Measurements from ENCODE around the gene KANSL1.
A peak's percentile ranks its signal among the peaks of the same experiment; 100 is the strongest.
"Not testable (repeated sequence)": the region's sequence is repeated elsewhere in the genome, so short reads cannot be mapped to it uniquely, and the experiment has no call there.

The KANSL1 gene

GRCh38 chr17:46117117-46117516, 76.1 kb downstream of the KANSL1 start:
- DNase-seq (ENCODE audit: low read depth), result no peak

- DNase-seq (ENCODE audit: low read depth), result no peak
Observed at GRCh38 chr17:46115699-46116098, 77.5 kb downstream of the KANSL1 start.

- not testable (repeated sequence) for DNase-seq (ENCODE audit: low read depth)
Observed at GRCh38 chr17:46111236-46111635, 82.0 kb downstream of the KANSL1 start.

- no peak for DNase-seq (ENCODE audit: low read depth)
Observed at GRCh38 chr17:46110219-46110618, 83.0 kb downstream of the KANSL1 start.

GRCh38 chr17:46109603-46110189, 83.5 kb downstream of the KANSL1 start:
- DNase-seq (ENCODE audit: low read depth), result no peak

GRCh38 chr17:46108550-46109110, 84.6 kb downstream of the KANSL1 start:
- no peak for DNase-seq (ENCODE audit: low read depth)

GRCh38 chr17:46108120-46108519, 85.1 kb downstream of the KANSL1 start:
- no peak for DNase-seq (ENCODE audit: low read depth)

GRCh38 chr17:46106966-46107644, 86.1 kb downstream of the KANSL1 start:
- DNase-seq (ENCODE audit: low read depth), result no peak

- DNase-seq (ENCODE audit: low read depth), result not testable (repeated sequence)
Observed at GRCh38 chr17:46102806-46103205, 90.4 kb downstream of the KANSL1 start.

- DNase-seq (ENCODE audit: low read depth), result peak; percentile 24
Observed at GRCh38 chr17:46101785-46102617, 91.2 kb downstream of the KANSL1 start.

GRCh38 chr17:46100590-46100989, 92.6 kb downstream of the KANSL1 start:
- no peak for DNase-seq (ENCODE audit: low read depth)

- DNase-seq (ENCODE audit: low read depth), result no peak
Observed at GRCh38 chr17:46099865-46100264, 93.4 kb downstream of the KANSL1 start.

GRCh38 chr17:46097497-46097896, 95.7 kb downstream of the KANSL1 start:
- peak; percentile 40 for DNase-seq (ENCODE audit: low read depth)

GRCh38 chr17:46092991-46093390, 100.2 kb downstream of the KANSL1 start:
- peak; percentile 31 for DNase-seq (ENCODE audit: low read depth)

- no peak for DNase-seq (ENCODE audit: low read depth)
Observed at GRCh38 chr17:46090871-46091270, 102.4 kb downstream of the KANSL1 start.

GRCh38 chr17:46089389-46089965, 103.8 kb downstream of the KANSL1 start:
- DNase-seq (ENCODE audit: low read depth), result no peak

- DNase-seq (ENCODE audit: low read depth), result no peak
Observed at GRCh38 chr17:46088595-46088994, 104.6 kb downstream of the KANSL1 start.

GRCh38 chr17:46087871-46088270, 105.4 kb downstream of the KANSL1 start:
- not testable (repeated sequence) for DNase-seq (ENCODE audit: low read depth)

- DNase-seq (ENCODE audit: low read depth), result no peak
Observed at GRCh38 chr17:46086821-46087220, 106.4 kb downstream of the KANSL1 start.

GRCh38 chr17:46085522-46085921, 107.7 kb downstream of the KANSL1 start:
- DNase-seq (ENCODE audit: low read depth), result no peak

- DNase-seq (ENCODE audit: low read depth), result no peak
Observed at GRCh38 chr17:46082257-46082656, 111.0 kb downstream of the KANSL1 start.

- no peak for DNase-seq (ENCODE audit: low read depth)
Observed at GRCh38 chr17:46081018-46081320, 112.3 kb downstream of the KANSL1 start.

Data from iris pigment epithelial cell (primary cell).